HFFc6 (cell line): ENCODE data around the gene AFTPH. TPM values are rescaled to one million over a fixed set of nuclear protein-coding genes. Genes with fewer than 3 reads are reported as not detected.

ENCODE experiments used
- DNase-seq: peaks from one replicate; pipeline ENCODE4 v3.0.0-alpha.2; 2018
- H3K27ac Mint-ChIP-seq: 2 replicates; pipeline ENCODE4 v1.8.0; 2020; ENCODE audit warnings: mild to moderate bottlenecking, mixed read lengths
- H3K27me3 Mint-ChIP-seq: 2 replicates; pipeline ENCODE4 v1.8.0; 2021; ENCODE audit warnings: mild to moderate bottlenecking, moderate library complexity, mixed read lengths; ENCODE audit not compliant: insufficient read depth
- H3K36me3 Mint-ChIP-seq: 2 replicates; pipeline ENCODE4 v1.8.0; 2021; ENCODE audit warnings: low read depth, mixed read lengths
- H3K4me1 Mint-ChIP-seq: 2 replicates; pipeline ENCODE4 v1.8.0; 2020; ENCODE audit warnings: low read depth, mixed read lengths
- H3K4me3 Mint-ChIP-seq: 2 replicates; pipeline ENCODE4 v1.8.0; 2020; ENCODE audit warnings: mild to moderate bottlenecking, moderate library complexity, mixed read lengths
- H3K9me3 Mint-ChIP-seq: 2 replicates; pipeline ENCODE4 v1.8.0; 2020; ENCODE audit warnings: mild to moderate bottlenecking, mixed read lengths
- total RNA-seq, 6 experiments: library from RNA; stranded (reverse); fragmentation: NEBNext Ultra II Directional; extraction: Animal tissue kit (Norgen Biotek cat#: 25700); gene quantifications; 2 replicates in 1 of 6; 3 replicates in 5 of 6; pipeline ENCODE4 v1.2.3, GENCODE V29; 2021
- TF ChIP-seq, protein P1 (sequence below): fragments of 200-600 bp; sonication (generic); IDR thresholded peaks from 2 replicates; pipeline ENCODE4 v1.5.0; 2021; ENCODE audit warnings: antibody characterized with exemption, mild to moderate bottlenecking

The AFTPH gene
- total RNA-seq, 6 experiments from 2014 or later, result 17.2 to 25.3 (median 19.3) TPM

DNA sequence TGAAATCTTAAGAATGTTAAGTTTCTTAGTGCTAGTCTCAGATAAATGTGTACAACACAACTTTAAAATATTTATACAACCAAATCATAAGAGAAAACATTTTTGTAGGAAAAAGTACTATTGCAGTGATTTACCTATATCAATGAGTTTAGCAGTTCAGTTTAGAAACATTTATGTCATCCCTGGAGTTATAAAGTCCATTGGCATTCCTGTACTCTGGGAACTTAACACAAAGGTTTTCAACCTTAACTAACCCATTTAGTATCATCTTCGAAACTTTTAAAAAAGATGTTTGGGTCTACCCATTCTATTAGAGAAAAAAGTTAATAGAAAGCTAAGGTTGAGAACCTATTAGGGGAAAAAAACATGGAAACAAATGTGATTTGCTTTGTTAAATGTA is 10.9 kb downstream of the AFTPH start:
- Mint-ChIP-seq H3K9me3 (no peaks in the 10 kb centered on the region), H3K4me3 (no peak overlapping the region), H3K36me3 (peaks cover 11% of the 10 kb centered on the region), H3K27ac (no peak overlapping the region), H3K4me1 (peaks cover 45% of the 10 kb centered on the region), H3K27me3 (no peaks in the 10 kb centered on the region)
- TF ChIP-seq, protein P1, sequence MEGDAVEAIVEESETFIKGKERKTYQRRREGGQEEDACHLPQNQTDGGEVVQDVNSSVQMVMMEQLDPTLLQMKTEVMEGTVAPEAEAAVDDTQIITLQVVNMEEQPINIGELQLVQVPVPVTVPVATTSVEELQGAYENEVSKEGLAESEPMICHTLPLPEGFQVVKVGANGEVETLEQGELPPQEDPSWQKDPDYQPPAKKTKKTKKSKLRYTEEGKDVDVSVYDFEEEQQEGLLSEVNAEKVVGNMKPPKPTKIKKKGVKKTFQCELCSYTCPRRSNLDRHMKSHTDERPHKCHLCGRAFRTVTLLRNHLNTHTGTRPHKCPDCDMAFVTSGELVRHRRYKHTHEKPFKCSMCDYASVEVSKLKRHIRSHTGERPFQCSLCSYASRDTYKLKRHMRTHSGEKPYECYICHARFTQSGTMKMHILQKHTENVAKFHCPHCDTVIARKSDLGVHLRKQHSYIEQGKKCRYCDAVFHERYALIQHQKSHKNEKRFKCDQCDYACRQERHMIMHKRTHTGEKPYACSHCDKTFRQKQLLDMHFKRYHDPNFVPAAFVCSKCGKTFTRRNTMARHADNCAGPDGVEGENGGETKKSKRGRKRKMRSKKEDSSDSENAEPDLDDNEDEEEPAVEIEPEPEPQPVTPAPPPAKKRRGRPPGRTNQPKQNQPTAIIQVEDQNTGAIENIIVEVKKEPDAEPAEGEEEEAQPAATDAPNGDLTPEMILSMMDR, result no peak
- no peak for DNase-seq

DNA sequence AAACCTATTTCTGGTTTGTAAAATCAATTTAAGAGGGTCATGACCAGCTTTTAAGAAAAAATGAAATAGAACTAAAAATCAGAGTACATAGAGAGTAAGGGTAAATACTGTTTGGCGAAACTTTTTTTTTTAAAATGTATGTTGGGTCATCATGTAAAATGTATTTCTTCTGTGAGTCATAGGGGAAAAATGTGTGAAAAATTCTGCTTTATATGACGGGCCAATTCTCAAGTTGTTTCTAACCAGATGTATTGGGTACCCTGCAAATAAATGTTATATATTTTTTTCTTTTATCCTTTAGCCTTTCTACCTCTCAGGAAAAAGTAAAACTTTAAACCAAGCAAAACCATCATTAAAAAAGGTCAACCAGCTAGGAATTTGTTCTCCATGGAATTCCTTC is 13.9 kb downstream of the AFTPH start:
- no peak for DNase-seq
- TF ChIP-seq, protein P1, result no peak
- Mint-ChIP-seq H3K9me3 (no peaks in the 10 kb centered on the region), H3K4me3 (peak overlapping the region; percentile 2; the same call in 1 of the 2 replicates), H3K27me3 (no peaks in the 10 kb centered on the region), H3K36me3 (peaks cover 7% of the 10 kb centered on the region), H3K4me1 (peaks cover 64% of the 10 kb centered on the region), H3K27ac (no peak overlapping the region; the same call in 1 of the 2 replicates)

DNA sequence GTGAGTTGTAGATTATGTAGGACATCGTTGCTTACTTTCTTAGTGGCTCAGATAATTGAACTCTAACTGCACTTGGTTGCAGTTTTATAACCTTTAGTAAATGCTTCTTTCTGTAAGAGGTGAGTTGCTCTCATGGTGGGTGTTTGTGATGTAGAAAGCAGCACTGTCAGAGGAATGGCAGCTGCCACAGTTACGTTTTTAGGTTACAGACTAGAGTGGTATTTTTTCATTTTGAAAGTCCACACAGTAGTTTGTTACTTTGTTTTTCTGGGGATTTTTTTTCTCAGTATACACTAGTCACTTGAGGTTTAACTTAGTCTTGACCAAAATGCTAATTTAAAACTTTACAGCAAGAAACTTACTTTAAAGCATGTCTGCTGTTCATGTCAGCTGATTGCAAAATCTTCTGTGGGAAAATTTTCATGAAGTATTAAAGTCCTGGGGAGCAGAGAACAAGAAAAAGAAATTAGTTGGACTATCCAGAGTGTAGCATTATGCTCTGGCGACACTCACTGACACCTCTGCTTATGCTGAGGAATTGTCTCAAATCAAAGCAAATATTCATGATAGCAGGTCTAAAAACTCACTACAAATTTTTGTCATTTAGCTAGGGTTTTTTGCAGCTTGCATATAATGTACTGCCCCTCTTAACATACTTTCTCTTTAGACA is 14.8 kb downstream of the AFTPH start:
- TF ChIP-seq, protein P1, result no peak
- no peaks in the 10 kb centered on the region for H3K27me3 Mint-ChIP-seq
- H3K9me3 Mint-ChIP-seq, result no peaks in the 10 kb centered on the region
- H3K36me3 Mint-ChIP-seq, result peaks cover 7% of the 10 kb centered on the region
- H3K27ac Mint-ChIP-seq, result peak overlapping the region; percentile 64
- DNase-seq, result no peak
- H3K4me1 Mint-ChIP-seq, result peaks cover 73% of the 10 kb centered on the region
- H3K4me3 Mint-ChIP-seq, result peak overlapping the region; percentile 45

DNA sequence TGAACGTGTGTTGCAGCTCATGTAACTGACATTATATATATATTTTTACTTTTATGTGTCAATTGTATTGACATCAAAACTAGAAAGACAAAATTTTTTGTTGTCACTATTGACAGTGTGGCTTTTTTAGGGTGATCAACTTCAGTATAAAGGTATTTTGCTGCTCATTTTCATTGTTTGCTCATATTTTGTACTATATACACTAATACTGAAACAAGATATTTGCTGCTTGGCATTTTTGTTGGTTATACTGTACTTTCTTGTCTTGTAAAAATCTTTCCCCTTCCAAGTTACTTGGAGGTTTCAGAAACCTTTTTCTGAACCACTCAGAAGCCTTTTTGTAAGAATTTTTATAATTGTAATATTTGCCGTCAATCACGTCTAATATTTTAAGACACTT is 16.5 kb downstream of the AFTPH start:
- no peak for DNase-seq
- TF ChIP-seq, protein P1, result no peak
- H3K36me3 Mint-ChIP-seq, result peaks cover 7% of the 10 kb centered on the region
- no peaks in the 10 kb centered on the region for H3K27me3 Mint-ChIP-seq
- no peaks in the 10 kb centered on the region for H3K9me3 Mint-ChIP-seq
- peaks cover 71% of the 10 kb centered on the region for H3K4me1 Mint-ChIP-seq
- no peak overlapping the region for H3K4me3 Mint-ChIP-seq
- no peak overlapping the region for H3K27ac Mint-ChIP-seq

DNA sequence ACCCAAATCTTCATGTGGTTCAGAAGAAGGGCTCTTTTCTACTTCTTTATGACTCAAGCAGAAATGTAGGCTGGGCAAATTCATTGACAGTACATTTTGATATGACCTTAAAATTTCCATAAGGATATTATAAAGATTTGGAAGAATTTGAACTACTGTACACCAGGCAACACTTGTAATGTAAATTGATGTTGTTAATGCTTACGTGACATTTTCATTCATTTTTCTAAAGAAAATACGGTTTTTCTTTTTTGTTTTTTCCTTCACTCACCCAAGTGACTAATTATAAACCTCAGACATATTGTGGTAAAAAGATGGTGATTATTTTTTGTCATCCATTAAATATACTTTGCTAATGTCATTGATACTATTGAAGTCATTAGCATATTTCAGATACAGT is 17.4 kb downstream of the AFTPH start:
- peak overlapping the region; percentile 74 for H3K27ac Mint-ChIP-seq
- TF ChIP-seq, protein P1, result no peak
- peak overlapping the region; percentile 68; the same call in 1 of the 2 replicates for H3K4me3 Mint-ChIP-seq

More for the DNA sequence above, 17.4 kb downstream of the AFTPH start:
- no peaks in the 10 kb centered on the region for H3K27me3 Mint-ChIP-seq
- H3K36me3 Mint-ChIP-seq, result peaks cover 7% of the 10 kb centered on the region
- H3K9me3 Mint-ChIP-seq, result no peaks in the 10 kb centered on the region
- H3K4me1 Mint-ChIP-seq, result peaks cover 67% of the 10 kb centered on the region
- DNase-seq, result no peak
